ENCODE results near the gene VTN. TPM values are rescaled to one million over a fixed set of nuclear protein-coding genes. Genes with fewer than 3 reads are reported as not detected.

Gene VTN
- total and polyA plus RNA-seq, 2 donors (not counting 3 experiments of a cell fraction or from before 2014, with no cell fraction given), result 1.1 TPM; not detected in 1

GRCh38 chr17:28385037-28385400 is 14.9 kb upstream of the VTN start:
- Histone ChIP-seq H3K9me3 (replicated peaks; ENCODE audit: control insufficient read depth, insufficient read depth, low read length) (no peaks in the 10 kb centered on the region), H3K4me1 (ENCODE audit: control insufficient read depth, extremely low read depth, insufficient read depth, low read length) (peaks cover 14% of the 10 kb centered on the region), H3K79me2 (ENCODE audit: control insufficient read depth, insufficient read depth, low read length) (no peaks in the 10 kb centered on the region), H3K27me3 (ENCODE audit: control insufficient read depth in 2 of 2, insufficient read depth in 2 of 2, low read length in 2 of 2) (peaks cover 15 to 17% of the 10 kb centered on the region in 2 experiments), H3K9ac (replicated peaks; ENCODE audit: extremely low read depth, insufficient read depth, low read length) (no peak overlapping the region), H2AFZ (ENCODE audit: low read depth, low read length) (peak overlapping the region; percentile 53), H3K36me3 (ENCODE audit: control insufficient read depth in 2 of 2, extremely low read depth in 1 of 2, insufficient read depth in 2 of 2, low read length in 2 of 2) (peaks cover 0 to 2% of the 10 kb centered on the region in 2 experiments), H3K4me3 (replicated peaks in 1 of 3; ENCODE audit: insufficient read depth in 1 of 3, low read depth in 1 of 3, low read length in 3 of 3) (peak overlapping the region in 1 of 3 experiments; percentile 38), H3K27ac (ENCODE audit: insufficient read depth, low read depth, low read length) (no peak overlapping the region), H3K9me1 (replicated peaks; ENCODE audit: control insufficient read depth, extremely low read depth, insufficient read depth, low read length) (no peaks in the 10 kb centered on the region), H3K4me2 (ENCODE audit: insufficient read depth, low read length) (peak overlapping the region; percentile 32), H4K20me1 (replicated peaks; ENCODE audit: control insufficient read depth, extremely low read depth, insufficient read depth, low read length) (no peaks in the 10 kb centered on the region)
- DNase-seq (ENCODE audit: low read depth, low spot score) (no peak), FAIRE-seq (no peak)
- intact Hi-C loops (cut with micrococcal nuclease), result no loop called here
- POLR2A ChIA-PET, result no interaction called here
- CTCF ChIA-PET, result interaction anchor here (0.8 to 2.7 kb wide), 4 partner anchors 32 to 52 kb away, joined by 3 to 11 read pairs (median 4); partner anchors contain the start of gene TNFAIP1
- no TSS peak for BruUV-seq (replicated peaks)
- TF ChIP-seq JUN (IDR thresholded peaks at IDR 0.05; ENCODE audit: borderline replicate concordance, insufficient read depth, insufficient read length, low read depth), result no peak
- no peak for TF ChIP-seq FOS (IDR thresholded peaks at IDR 0.05; ENCODE audit: borderline replicate concordance, insufficient read depth, low read length)
- TF ChIP-seq GATA2 (IDR thresholded peaks at IDR 0.05; ENCODE audit: insufficient read depth, insufficient read length, low read depth, low read length), result no peak
- no peak for TF ChIP-seq MYC (IDR thresholded peaks at IDR 0.05; ENCODE audit: low read depth, low read length)
- TF ChIP-seq MAX (IDR thresholded peaks at IDR 0.05; ENCODE audit: insufficient read depth, insufficient read length), result no peak
- no peak for TF ChIP-seq POLR2A (IDR thresholded peaks at IDR 0.05; ENCODE audit: low read depth, low read length)
- no peak for TF ChIP-seq POLR2AphosphoS5 (IDR thresholded peaks at IDR 0.05; ENCODE audit: insufficient read depth, low read depth, low read length)
- TF ChIP-seq CTCF (IDR thresholded peaks at IDR 0.05; ENCODE audit: extremely low read depth in 1 of 2, insufficient read depth in 1 of 2, low read depth in 1 of 2, low read length in 2 of 2), result no peak
- TF ChIP-seq EZH2 (IDR thresholded peaks at IDR 0.05; ENCODE audit: borderline replicate concordance, low read depth, low read length, severe bottlenecking), result no peak
- dilution Hi-C loops (cut with MboI; ENCODE audit: extremely low pct_ligation_motif_present, low sequenced_read_pairs), result no loop called here

Measured in endothelial cell of umbilical vein (primary cell).